ENCODE results near the gene ISM1. TPM values are rescaled to one million over a fixed set of nuclear protein-coding genes. Genes with fewer than 3 reads are reported as not detected.

Gene ISM1
- total and polyA plus RNA-seq, 2 donors (not counting 3 experiments of a cell fraction or from before 2014, with no cell fraction given), result not detected

GRCh38 chr20:13320702-13321101, 99.6 kb downstream of the ISM1 start:
- ChIA-PET CTCF (no interaction called here), POLR2A (no interaction called here)
- dilution Hi-C loops (cut with MboI; ENCODE audit: extremely low pct_ligation_motif_present, low sequenced_read_pairs), result no loop called here
- Histone ChIP-seq H3K36me3 (ENCODE audit: control insufficient read depth in 2 of 2, extremely low read depth in 1 of 2, insufficient read depth in 2 of 2, low read length in 2 of 2) (no peaks in the 10 kb centered on the region), H3K4me3 (replicated peaks in 1 of 3; ENCODE audit: insufficient read depth in 1 of 3, low read depth in 1 of 3, low read length in 3 of 3) (no peak overlapping the region), H3K9ac (replicated peaks; ENCODE audit: extremely low read depth, insufficient read depth, low read length) (no peak overlapping the region), H3K9me1 (replicated peaks; ENCODE audit: control insufficient read depth, extremely low read depth, insufficient read depth, low read length) (no peaks in the 10 kb centered on the region), H3K4me2 (ENCODE audit: insufficient read depth, low read length) (no peak overlapping the region), H3K9me3 (replicated peaks; ENCODE audit: control insufficient read depth, insufficient read depth, low read length) (no peaks in the 10 kb centered on the region), H3K27me3 (ENCODE audit: control insufficient read depth in 2 of 2, insufficient read depth in 2 of 2, low read length in 2 of 2) (peaks cover 10 to 19% of the 10 kb centered on the region in 2 experiments), H3K79me2 (ENCODE audit: control insufficient read depth, insufficient read depth, low read length) (no peaks in the 10 kb centered on the region), H4K20me1 (replicated peaks; ENCODE audit: control insufficient read depth, extremely low read depth, insufficient read depth, low read length) (no peaks in the 10 kb centered on the region), H3K4me1 (ENCODE audit: control insufficient read depth, extremely low read depth, insufficient read depth, low read length) (no peaks in the 10 kb centered on the region), H3K27ac (ENCODE audit: insufficient read depth, low read depth, low read length) (no peak overlapping the region), H2AFZ (ENCODE audit: low read depth, low read length) (no peak overlapping the region)
- DNase-seq (ENCODE audit: low read depth, low spot score), result no peak
- TF ChIP-seq POLR2AphosphoS5 (IDR thresholded peaks at IDR 0.05; ENCODE audit: insufficient read depth, low read depth, low read length) (no peak), CTCF (IDR thresholded peaks at IDR 0.05; ENCODE audit: extremely low read depth in 1 of 2, insufficient read depth in 1 of 2, low read depth in 1 of 2, low read length in 2 of 2) (no peak), EZH2 (IDR thresholded peaks at IDR 0.05; ENCODE audit: borderline replicate concordance, low read depth, low read length, severe bottlenecking) (no peak), FOS (IDR thresholded peaks at IDR 0.05; ENCODE audit: borderline replicate concordance, insufficient read depth, low read length) (no peak), POLR2A (IDR thresholded peaks at IDR 0.05; ENCODE audit: low read depth, low read length) (no peak), JUN (IDR thresholded peaks at IDR 0.05; ENCODE audit: borderline replicate concordance, insufficient read depth, insufficient read length, low read depth) (no peak), GATA2 (IDR thresholded peaks at IDR 0.05; ENCODE audit: insufficient read depth, insufficient read length, low read depth, low read length) (no peak), MYC (IDR thresholded peaks at IDR 0.05; ENCODE audit: low read depth, low read length) (no peak), MAX (IDR thresholded peaks at IDR 0.05; ENCODE audit: insufficient read depth, insufficient read length) (no peak)
- intact Hi-C loops (cut with micrococcal nuclease), result no loop called here
- no TSS peak for BruUV-seq (replicated peaks)
- FAIRE-seq, result no peak

Measured in endothelial cell of umbilical vein (primary cell).